ENCODE data around the gene EIF4E2.

Gene EIF4E2, protein sequence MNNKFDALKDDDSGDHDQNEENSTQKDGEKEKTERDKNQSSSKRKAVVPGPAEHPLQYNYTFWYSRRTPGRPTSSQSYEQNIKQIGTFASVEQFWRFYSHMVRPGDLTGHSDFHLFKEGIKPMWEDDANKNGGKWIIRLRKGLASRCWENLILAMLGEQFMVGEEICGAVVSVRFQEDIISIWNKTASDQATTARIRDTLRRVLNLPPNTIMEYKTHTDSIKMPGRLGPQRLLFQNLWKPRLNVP

GRCh38 chr2:232550354-232551249 is at the start of gene EIF4E2, which contains the start of gene TIGD1:
Gene EIF4E2 (plus strand): TSS chr2:232550689. CDS start chr2:232550725, 36 bp downstream.
Gene TIGD1 (minus strand): TSS chr2:232550557. CDS start chr2:232549882, 675 bp downstream.
- peaks cover 6% of the 10 kb centered on the region for H3K4me1 ChIP-seq (ENCODE audit: control insufficient read depth, insufficient read depth, low read length)

GRCh38 chr2:232501331-232501771 is 49.1 kb upstream of the EIF4E2 start:
- Histone ChIP-seq H3K4me1 (ENCODE audit: control insufficient read depth, insufficient read depth, low read length) (peaks cover 2% of the 10 kb centered on the region), H3K27me3 (ENCODE audit: control insufficient read depth, insufficient read depth, low read length) (peaks cover 27% of the 10 kb centered on the region), H3K9me3 (ENCODE audit: control insufficient read depth, insufficient read depth, low read length) (no peaks in the 10 kb centered on the region), H3K9ac (ENCODE audit: low read depth, low read length) (no peak overlapping the region), H3K36me3 (ENCODE audit: control insufficient read depth, insufficient read depth, low read length) (no peaks in the 10 kb centered on the region), H3K4me3 (ENCODE audit: low read depth, low read length) (no peak overlapping the region)

More at GRCh38 chr2:232550354-232551249, at the start of gene EIF4E2, which contains the start of gene TIGD1:
- Histone ChIP-seq H3K9me3 (ENCODE audit: control insufficient read depth, insufficient read depth, low read length) (no peaks in the 10 kb centered on the region), H3K4me3 (ENCODE audit: low read depth, low read length) (peak within 1 kb of the TSS; percentile 99), H3K27me3 (ENCODE audit: control insufficient read depth, insufficient read depth, low read length) (no peaks in the 10 kb centered on the region), H3K9ac (ENCODE audit: low read depth, low read length) (peak within 1 kb of the TSS; percentile 88), H3K36me3 (ENCODE audit: control insufficient read depth, insufficient read depth, low read length) (peaks cover 7% of the 10 kb centered on the region)

DNA sequence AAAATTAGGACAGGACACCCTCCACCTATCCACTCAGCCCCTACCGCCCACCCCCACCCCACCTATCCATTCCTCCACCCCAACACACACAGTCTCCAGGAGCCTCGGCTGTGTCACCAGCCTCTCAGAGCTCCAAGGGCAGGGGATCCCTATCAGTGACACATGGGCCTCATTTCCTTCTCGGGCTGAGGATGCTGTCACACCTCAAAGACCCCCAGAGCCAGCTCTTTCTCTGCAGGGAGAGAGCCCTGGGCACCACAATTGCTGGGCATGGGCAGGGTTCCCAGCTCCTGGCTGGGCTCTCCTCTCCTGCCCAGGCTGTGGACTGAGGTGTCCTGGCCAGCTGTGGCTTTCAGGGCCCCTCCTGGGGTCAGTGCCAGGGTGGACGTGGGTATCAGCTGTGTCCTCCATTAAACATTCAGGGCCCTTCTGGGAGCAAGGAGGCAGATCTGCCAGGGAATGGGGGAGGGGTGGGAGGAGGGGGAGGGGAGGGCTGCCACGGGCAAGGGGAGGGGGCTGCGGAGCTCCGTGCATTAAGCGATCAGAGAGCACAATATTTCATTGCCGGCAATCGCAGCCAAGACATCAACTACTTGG is 48.6 kb upstream of the EIF4E2 start:
- Histone ChIP-seq H3K9ac (ENCODE audit: low read depth, low read length) (no peak overlapping the region), H3K27me3 (ENCODE audit: control insufficient read depth, insufficient read depth, low read length) (peaks cover 30% of the 10 kb centered on the region)

DNA sequence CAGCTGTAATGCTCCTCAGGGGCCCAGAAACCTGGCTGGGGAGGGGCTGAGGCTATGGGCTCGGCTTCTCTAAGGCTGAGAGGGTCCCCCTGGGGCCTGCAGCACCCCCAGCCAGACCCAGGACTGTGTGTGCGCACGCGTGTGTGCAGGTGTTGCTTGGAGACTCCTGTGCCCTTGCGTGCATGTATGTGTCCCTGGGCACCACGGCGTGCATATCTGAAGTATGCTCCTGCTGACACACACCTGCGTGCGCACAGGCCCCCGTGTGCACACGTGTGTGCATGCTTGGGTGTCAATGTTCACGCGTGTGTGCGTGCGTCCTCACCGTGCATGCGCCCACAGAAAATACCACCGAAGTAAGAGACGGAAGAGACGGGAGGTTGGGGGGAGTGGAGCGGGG is 48.0 kb upstream of the EIF4E2 start:
- no peaks in the 10 kb centered on the region for H3K9me3 ChIP-seq (ENCODE audit: control insufficient read depth, insufficient read depth, low read length)

More for the DNA sequence above, 48.6 kb upstream of the EIF4E2 start:
- Histone ChIP-seq H3K9me3 (ENCODE audit: control insufficient read depth, insufficient read depth, low read length) (no peaks in the 10 kb centered on the region), H3K36me3 (ENCODE audit: control insufficient read depth, insufficient read depth, low read length) (no peaks in the 10 kb centered on the region), H3K4me3 (ENCODE audit: low read depth, low read length) (peak overlapping the region; percentile 58), H3K4me1 (ENCODE audit: control insufficient read depth, insufficient read depth, low read length) (peaks cover 2% of the 10 kb centered on the region)

DNA sequence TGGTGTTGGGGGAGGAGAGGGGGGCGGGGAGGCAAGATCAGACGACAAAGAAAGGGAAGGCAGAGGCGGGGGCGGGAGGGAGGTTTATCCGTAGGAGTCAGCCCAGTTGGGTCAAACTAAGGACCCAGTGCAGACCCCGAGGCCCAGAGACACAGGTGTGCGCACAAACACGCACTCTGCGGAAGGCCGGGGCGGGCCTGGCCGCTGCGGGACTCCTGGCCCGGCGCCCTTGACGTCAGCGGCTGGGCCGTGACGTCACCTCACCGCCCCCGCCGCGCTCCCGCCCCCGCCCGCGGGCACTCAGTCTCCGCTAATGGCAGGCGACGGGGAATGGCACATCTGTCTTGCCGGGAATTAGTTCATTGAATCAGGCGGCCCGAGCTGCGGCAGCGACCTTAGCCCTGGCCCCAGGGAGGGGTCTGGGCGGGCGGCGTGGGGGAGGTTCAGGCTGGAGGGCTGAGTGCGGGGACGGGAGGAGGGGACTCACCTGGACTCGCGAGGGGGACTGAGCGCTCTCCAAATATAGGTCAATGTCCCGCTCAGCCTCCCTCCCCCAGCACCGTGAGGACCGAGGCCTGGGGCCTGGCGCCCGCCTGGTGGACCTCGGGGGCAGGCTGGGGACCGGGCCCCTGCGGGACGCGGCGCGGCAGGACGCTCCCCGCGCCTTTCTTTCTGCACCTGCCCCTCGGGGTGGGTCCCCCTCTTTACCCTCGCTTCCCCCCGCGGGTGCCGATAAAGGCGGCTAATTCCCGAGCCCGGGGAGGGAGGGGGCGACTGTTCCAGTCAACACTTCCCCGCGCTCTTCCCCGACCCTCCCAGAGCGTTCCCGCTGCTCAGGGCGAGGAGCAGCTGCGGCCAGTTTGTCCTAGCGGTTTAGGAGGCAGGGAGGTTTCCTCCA is 47.3 kb upstream of the EIF4E2 start:
- no peak overlapping the region for H3K9ac ChIP-seq (ENCODE audit: low read depth, low read length)
- no peaks in the 10 kb centered on the region for H3K9me3 ChIP-seq (ENCODE audit: control insufficient read depth, insufficient read depth, low read length)
- H3K27me3 ChIP-seq (ENCODE audit: control insufficient read depth, insufficient read depth, low read length): peaks cover 32% of the 10 kb centered on the region
- peaks cover 2% of the 10 kb centered on the region for H3K4me1 ChIP-seq (ENCODE audit: control insufficient read depth, insufficient read depth, low read length)
- H3K36me3 ChIP-seq (ENCODE audit: control insufficient read depth, insufficient read depth, low read length): no peaks in the 10 kb centered on the region
- H3K4me3 ChIP-seq (ENCODE audit: low read depth, low read length): peak overlapping the region; percentile 58

More for the DNA sequence above, 48.0 kb upstream of the EIF4E2 start:
- H3K4me1 ChIP-seq (ENCODE audit: control insufficient read depth, insufficient read depth, low read length): peaks cover 2% of the 10 kb centered on the region
- no peak overlapping the region for H3K9ac ChIP-seq (ENCODE audit: low read depth, low read length)
- peaks cover 32% of the 10 kb centered on the region for H3K27me3 ChIP-seq (ENCODE audit: control insufficient read depth, insufficient read depth, low read length)
- no peaks in the 10 kb centered on the region for H3K36me3 ChIP-seq (ENCODE audit: control insufficient read depth, insufficient read depth, low read length)
- H3K4me3 ChIP-seq (ENCODE audit: low read depth, low read length): peak overlapping the region; percentile 58

- Histone ChIP-seq H3K4me3 (ENCODE audit: low read depth, low read length) (peak overlapping the region; percentile 58), H3K36me3 (ENCODE audit: control insufficient read depth, insufficient read depth, low read length) (no peaks in the 10 kb centered on the region), H3K27me3 (ENCODE audit: control insufficient read depth, insufficient read depth, low read length) (peaks cover 32% of the 10 kb centered on the region), H3K9me3 (ENCODE audit: control insufficient read depth, insufficient read depth, low read length) (no peaks in the 10 kb centered on the region), H3K9ac (ENCODE audit: low read depth, low read length) (no peak overlapping the region), H3K4me1 (ENCODE audit: control insufficient read depth, insufficient read depth, low read length) (peaks cover 2% of the 10 kb centered on the region)
Observed at GRCh38 chr2:232503809-232504323, 46.6 kb upstream of the EIF4E2 start.

- Histone ChIP-seq H3K9ac (ENCODE audit: low read depth, low read length) (no peak overlapping the region), H3K4me3 (ENCODE audit: low read depth, low read length) (no peak overlapping the region), H3K9me3 (ENCODE audit: control insufficient read depth, insufficient read depth, low read length) (no peaks in the 10 kb centered on the region), H3K4me1 (ENCODE audit: control insufficient read depth, insufficient read depth, low read length) (peaks cover 2% of the 10 kb centered on the region), H3K27me3 (ENCODE audit: control insufficient read depth, insufficient read depth, low read length) (peaks cover 32% of the 10 kb centered on the region), H3K36me3 (ENCODE audit: control insufficient read depth, insufficient read depth, low read length) (no peaks in the 10 kb centered on the region)
Observed at GRCh38 chr2:232504438-232504837, 46.1 kb upstream of the EIF4E2 start.

- H3K9me3 ChIP-seq (ENCODE audit: control insufficient read depth, insufficient read depth, low read length): no peaks in the 10 kb centered on the region
- no peak overlapping the region for H3K4me3 ChIP-seq (ENCODE audit: low read depth, low read length)
- peaks cover 2% of the 10 kb centered on the region for H3K4me1 ChIP-seq (ENCODE audit: control insufficient read depth, insufficient read depth, low read length)
- H3K9ac ChIP-seq (ENCODE audit: low read depth, low read length): no peak overlapping the region
- no peaks in the 10 kb centered on the region for H3K36me3 ChIP-seq (ENCODE audit: control insufficient read depth, insufficient read depth, low read length)
- peaks cover 30% of the 10 kb centered on the region for H3K27me3 ChIP-seq (ENCODE audit: control insufficient read depth, insufficient read depth, low read length)
Observed at GRCh38 chr2:232505856-232506255, 44.6 kb upstream of the EIF4E2 start.

DNA sequence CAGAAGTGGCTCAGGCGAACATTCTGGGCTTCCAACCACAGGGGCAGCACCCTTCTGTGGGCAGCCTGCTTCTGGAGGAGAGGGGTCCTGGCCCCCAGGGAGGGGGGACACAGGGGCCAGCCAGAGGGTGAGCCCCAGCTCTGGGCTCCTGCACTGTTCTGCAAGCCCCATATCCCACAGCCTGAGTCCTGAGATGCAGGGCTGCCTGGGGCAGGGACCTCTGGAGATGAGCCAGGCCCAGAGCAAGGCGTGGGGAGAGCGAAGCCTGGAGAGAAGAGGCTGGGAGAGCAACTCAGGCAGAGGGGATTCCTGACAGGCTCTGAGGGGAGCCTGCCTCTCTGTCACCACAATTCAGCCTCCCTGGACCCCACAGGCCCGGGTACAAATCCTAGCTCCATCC is 43.8 kb upstream of the EIF4E2 start:
- Histone ChIP-seq H3K27me3 (ENCODE audit: control insufficient read depth, insufficient read depth, low read length) (peaks cover 28% of the 10 kb centered on the region), H3K4me3 (ENCODE audit: low read depth, low read length) (no peak overlapping the region), H3K9me3 (ENCODE audit: control insufficient read depth, insufficient read depth, low read length) (no peaks in the 10 kb centered on the region), H3K36me3 (ENCODE audit: control insufficient read depth, insufficient read depth, low read length) (no peaks in the 10 kb centered on the region), H3K4me1 (ENCODE audit: control insufficient read depth, insufficient read depth, low read length) (no peaks in the 10 kb centered on the region), H3K9ac (ENCODE audit: low read depth, low read length) (no peak overlapping the region)

- peaks cover 28% of the 10 kb centered on the region for H3K27me3 ChIP-seq (ENCODE audit: control insufficient read depth, insufficient read depth, low read length)
- H3K9me3 ChIP-seq (ENCODE audit: control insufficient read depth, insufficient read depth, low read length): no peaks in the 10 kb centered on the region
- H3K36me3 ChIP-seq (ENCODE audit: control insufficient read depth, insufficient read depth, low read length): no peaks in the 10 kb centered on the region
- no peak overlapping the region for H3K9ac ChIP-seq (ENCODE audit: low read depth, low read length)
- no peak overlapping the region for H3K4me3 ChIP-seq (ENCODE audit: low read depth, low read length)
- no peaks in the 10 kb centered on the region for H3K4me1 ChIP-seq (ENCODE audit: control insufficient read depth, insufficient read depth, low read length)
Observed at GRCh38 chr2:232508251-232508650, 42.2 kb upstream of the EIF4E2 start.
